GM18517 (cell line): ENCODE measurements around the gene CAPN1.
"Not testable (repeated sequence)": the region's sequence is repeated elsewhere in the genome, so short reads cannot be mapped to it uniquely, and the experiment has no call there.

Experiments used
- ATAC-seq: cut with Tn5 transposase; IDR thresholded peaks from one replicate; pipeline ENCODE4 v1.9.1; 2021; ENCODE audit warnings: mild to moderate bottlenecking, moderate library complexity; ENCODE audit not compliant: unreplicated experiment

The CAPN1 gene

GRCh38 chr11:65216830-65217229, 35.1 kb downstream of the CAPN1 start:
- no peak for ATAC-seq

DNA sequence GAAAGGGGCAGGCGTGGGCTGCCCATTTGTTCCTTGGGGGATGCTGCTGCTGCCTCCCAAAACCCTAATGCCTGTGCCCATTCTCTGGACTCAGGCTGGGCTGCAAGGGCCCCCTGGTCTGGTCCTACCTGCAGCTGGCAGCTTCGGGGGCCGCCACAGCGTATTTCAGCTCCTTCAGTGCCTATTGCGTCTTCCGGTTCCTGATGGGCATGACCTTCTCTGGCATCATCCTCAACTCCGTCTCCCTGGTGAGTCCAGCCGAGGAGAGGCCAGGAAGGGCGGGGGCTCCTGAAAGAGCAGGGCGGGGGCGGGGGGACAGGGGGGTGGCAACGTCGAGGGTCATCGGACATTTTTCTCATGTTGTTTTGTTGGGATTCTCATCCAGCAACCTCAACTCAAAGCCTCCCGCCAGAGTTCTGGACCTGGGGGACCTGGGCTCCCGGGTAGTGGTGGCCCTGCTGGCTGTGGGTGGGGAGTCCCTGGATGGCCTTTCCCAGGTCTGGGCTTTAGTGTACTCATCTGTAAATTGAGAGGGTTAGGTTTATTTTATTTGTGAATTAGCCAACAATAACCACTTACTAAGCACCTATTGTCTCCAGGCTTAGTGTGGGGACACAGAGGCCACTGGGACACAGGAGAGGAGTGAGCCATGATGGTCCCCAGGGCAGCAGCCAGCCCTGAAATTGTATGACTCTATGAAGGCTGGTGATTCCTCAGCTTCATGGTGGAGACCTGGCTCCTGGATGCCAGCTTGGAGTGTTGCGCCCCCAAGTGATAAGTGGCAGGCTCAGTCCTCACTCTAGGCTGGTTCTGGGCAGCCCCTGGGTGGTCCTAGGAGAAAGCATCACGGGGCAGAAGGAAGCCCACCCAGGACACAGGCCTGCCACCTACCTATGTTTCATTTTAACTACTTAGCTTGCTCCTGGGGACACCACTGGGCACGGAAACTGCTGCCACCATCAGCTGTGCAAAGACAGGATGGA, 36.0 kb downstream of the CAPN1 start:
- ATAC-seq, result no peak

- no peak for ATAC-seq
Measured at GRCh38 chr11:65218446-65218845, 36.7 kb downstream of the CAPN1 start.

DNA sequence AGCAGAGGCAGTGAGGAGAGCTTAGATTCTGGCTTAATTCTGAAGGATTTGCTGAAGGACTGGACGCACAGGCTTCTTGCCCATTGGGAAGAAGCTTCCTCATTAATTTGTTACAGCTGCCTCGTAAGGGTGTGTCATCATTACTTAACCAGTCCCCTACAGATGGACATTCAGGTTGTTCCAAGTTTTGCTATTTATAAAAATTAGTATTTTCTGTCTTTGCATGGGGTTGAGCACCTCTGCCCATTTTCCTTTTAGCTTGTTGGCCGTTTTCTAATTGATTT, 38.1 kb downstream of the CAPN1 start:
- no peak for ATAC-seq

DNA sequence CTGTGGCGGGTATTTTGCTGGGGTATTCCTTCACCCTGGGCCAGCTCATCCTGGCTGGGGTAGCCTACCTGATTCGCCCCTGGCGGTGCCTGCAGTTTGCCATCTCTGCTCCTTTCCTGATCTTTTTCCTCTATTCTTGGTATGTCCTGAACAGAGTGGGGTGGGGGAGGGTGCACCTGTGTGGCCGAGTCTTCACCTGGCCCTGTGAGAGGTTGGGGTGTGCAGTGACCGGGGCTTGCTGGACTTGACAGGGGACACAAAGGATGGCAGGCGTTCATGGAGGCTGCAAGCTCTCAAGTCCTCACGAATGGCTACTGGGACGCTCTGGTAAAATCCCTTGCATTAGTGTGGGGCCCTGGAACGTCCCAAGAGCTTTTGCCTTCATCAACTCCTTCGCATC, 39.3 kb downstream of the CAPN1 start:
- ATAC-seq, result no peak

DNA sequence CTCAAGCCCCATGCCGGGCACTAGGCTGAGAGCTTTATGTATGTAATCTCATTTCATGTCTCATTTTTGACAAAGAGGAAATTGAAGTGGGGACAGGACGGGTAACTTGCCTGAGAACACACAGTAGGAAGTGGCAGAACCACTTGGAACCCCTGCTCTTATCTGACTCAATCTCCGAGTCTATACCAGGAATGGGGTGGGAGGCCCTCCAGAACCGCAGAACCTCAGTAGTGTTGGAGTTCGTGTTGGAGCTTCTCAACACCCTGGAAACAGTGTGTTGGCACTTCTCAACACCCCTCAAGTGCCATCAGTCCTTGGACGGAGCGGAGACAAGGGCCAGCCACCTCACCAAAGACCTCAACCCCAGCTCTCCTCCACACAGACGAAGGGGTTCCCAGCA, 41.3 kb downstream of the CAPN1 start:
- ATAC-seq, result no peak

DNA sequence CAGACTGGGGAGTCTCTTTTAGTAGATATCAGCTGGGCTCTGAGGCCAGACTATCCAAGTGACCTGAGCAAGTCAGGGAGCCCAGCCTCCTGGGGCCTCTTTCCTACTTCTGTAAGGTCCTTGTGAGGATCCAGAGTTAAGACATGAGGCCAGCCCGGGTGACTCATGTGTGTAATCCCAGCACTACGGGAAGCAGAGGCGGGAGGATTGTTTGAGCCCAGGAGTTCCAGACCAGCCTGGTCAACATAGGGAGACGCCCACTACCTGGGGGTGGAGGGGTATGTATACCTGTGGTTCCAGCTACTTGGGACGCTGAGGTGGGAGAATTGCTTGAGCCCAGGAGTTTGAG, 43.2 kb downstream of the CAPN1 start:
- ATAC-seq, result no peak

DNA sequence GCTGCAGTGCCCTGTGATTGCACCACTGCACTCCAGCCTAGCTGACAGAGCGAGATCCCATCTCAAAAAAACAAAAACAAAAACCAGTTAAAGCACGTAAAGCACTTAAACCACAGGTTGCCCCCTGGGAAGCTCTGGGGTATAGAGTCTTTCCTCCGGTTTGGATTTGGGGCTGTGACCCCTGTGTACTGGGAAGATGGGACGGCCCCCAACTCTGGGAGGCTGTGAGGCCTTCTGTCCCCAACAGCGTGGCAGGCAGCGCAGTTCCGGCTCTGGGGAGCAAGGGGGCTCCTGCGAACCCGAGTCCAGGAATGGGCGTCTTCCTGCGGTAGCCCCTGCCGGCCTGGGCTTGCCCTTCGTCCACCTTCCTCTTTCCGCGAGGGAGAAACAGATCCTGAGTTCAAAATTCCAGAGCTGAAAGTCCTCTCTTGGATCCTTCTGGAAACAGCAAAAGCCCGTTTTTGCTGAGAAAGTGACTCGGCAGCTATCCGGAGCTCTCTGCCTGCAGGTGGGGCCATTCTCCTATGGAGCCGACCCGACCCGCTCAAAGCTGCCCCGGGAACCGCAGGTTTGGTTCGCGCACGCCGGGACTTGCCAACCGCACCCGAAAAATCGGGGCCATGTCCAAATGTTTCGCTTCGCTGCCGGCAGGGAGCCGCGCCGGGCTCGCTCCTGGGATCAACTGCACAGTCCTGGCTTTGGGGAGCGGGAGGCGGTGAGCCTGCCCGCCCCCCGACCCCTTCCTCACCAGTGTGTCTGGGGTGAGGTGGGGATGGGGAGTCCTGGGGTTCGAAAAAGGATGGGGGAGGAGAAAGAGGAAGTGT, 43.8 kb downstream of the CAPN1 start:
- ATAC-seq, result no peak

- ATAC-seq, result no peak
Measured at GRCh38 chr11:65226103-65226442, 44.3 kb downstream of the CAPN1 start.

- no peak for ATAC-seq
Measured at GRCh38 chr11:65227879-65228278, 46.2 kb downstream of the CAPN1 start.

DNA sequence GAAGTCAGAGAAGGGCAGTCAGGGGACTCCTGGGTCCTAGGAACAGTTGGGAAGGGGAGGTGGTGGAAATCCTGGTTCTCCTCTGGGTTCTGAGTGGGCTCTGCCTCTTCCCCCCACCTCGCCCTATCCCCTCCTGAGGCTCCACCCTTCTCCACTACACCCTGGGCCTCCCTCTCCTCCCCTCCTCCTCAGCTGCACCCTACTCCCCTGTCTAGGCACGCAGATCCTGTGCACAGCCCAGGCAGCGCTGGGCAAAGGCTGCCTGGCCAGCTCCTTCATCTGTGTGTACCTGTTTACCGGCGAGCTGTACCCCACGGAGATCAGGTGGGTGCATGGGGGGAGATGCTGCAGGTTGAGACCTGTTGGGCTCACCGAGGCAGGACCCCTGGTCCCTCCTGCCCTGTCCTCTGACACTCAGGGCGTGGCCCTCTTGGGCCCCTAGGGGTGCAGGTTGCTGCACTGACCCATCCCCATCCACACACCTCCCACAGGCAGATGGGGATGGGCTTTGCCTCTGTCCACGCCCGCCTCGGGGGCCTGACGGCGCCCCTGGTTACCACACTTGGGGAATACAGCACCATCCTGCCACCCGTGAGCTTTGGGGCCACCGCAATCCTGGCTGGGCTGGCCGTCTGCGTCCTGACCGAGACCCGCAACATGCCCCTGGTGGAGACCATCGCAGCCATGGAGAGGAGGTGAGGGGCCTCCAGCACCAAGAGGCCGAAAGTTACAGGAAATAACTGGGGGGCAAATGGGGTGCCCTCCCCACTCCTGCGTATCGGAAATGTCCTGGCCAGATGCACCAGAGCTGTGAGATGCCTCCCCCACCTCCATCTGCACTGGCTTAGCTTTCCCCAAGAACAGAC, 54.7 kb downstream of the CAPN1 start:
- no peak for ATAC-seq

DNA sequence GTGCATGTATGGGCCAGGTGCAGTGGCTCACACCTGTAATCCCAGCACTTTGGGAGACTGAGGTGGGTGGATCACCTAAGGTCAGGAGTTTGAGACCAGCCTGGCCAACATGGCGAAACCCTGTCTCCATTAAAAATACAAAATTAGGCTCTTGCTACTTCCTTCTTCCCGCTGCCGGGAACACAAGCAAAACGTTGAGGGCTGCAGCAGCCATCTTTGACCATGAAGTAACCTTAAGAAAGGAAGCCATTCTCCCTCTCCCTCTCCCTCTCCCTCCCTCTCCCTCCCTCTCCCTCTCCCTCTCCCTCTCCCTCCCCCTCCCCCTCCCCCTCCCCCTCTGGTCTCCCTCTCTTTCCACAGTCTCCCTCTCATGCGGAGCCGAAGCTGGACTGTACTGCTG, 56.6 kb downstream of the CAPN1 start:
- not testable (repeated sequence) for ATAC-seq

- no peak for ATAC-seq
Measured at GRCh38 chr11:65241134-65241533, 59.4 kb downstream of the CAPN1 start.

DNA sequence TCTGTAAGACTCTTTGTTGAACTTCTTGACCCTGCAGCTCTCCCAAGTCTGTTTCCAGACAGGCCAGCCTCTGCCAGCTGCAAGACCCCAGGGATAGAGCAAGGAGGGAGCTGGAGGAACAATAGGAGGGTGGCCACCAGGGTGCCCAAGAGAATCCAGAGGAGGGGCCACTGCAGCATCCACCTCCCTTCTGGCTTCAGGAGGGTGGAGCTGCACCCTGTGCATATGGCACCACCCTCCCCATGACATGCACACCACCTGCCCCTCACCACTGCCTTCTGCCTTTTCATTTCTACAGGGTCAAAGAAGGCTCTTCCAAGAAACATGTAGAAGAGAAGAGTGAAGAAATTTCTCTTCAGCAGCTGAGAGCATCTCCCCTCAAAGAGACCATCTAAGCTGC, 60.0 kb downstream of the CAPN1 start:
- no peak for ATAC-seq

DNA sequence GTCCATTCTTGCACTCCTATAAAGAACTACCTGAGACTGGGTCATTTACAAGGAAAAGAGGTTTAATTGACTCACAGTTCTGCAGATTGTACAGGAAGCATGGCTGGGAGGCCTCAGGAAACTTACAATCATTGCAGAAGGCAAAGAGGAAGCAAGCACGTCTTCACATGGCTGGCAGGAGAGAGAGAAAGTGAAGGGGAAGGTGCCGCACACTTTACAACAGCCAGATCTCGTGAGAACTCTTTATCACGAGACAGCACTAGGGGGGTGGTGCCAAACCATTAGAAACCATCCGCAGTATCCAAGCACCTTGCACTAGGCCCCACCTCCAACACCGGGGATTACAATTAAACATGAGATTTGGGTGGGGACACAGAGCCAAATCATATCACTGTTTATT, 60.7 kb downstream of the CAPN1 start:
- ATAC-seq, result no peak

GRCh38 chr11:65243797-65244196, 62.1 kb downstream of the CAPN1 start:
- no peak for ATAC-seq

GRCh38 chr11:65245046-65245445, 63.3 kb downstream of the CAPN1 start:
- ATAC-seq, result not testable (repeated sequence)

DNA sequence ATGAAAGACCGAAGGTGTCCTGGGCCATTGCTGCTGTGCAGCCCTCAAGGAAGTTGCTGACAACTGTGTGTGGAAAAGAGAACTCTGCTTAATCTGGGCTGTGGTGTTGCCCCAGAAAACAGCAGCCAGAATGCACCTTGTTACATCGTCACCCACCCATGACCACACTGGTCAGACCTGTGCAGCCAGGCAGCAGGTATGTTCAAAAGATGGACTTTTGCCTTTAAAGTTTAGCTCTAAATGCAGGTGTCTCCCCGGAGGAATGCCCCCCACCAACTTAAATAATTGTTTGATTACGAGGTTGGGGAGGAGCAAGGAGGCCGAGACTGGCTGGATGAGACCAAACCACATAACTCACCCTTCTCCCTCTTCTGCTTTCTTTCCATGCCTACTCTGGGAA, 64.8 kb downstream of the CAPN1 start:
- ATAC-seq, result no peak

- not testable (repeated sequence) for ATAC-seq
Measured at GRCh38 chr11:65248184-65248710, 66.5 kb downstream of the CAPN1 start.

DNA sequence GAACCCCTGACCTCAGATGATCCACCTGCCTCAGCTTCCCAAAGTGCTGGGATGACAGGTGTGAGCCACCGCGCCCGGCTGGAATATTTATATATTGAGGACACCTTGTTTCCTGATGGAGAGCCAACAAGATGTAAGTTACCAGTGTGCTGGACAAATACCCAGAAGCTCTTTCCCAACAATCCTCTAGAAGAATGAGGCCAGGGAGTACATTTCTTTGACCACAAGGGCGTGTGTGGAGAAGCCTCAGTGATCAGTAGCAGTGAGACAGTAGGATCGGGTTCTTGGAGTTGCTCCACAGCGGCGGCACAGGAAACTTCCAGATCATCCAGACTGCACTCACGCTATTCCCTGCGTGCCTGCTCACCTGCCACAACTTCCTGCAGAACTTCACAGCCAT, 69.7 kb downstream of the CAPN1 start:
- no peak for ATAC-seq

GRCh38 chr11:65254724-65255123, 73.0 kb downstream of the CAPN1 start:
- no peak for ATAC-seq
